Breast epithelium (tissue), 4 donors: ENCODE data around the gene BACE1. TPM values are rescaled to one million over a fixed set of nuclear protein-coding genes. Genes with fewer than 3 reads are reported as not detected.

Experiments used
- DNase-seq, 2 donors: peaks; one replicate each; pipeline ENCODE4 v3.0.0-alpha.2; 2019; ENCODE audit warnings: low spot score in 2 of 2
- H3K27ac ChIP-seq, 2 donors: fragments of 200-600 bp; sonication (generic) in 1 of 2; one replicate each; pipeline ENCODE4 v1.5.1; 2016 to 2019; ENCODE audit warnings: mild to moderate bottlenecking in 1 of 2
- H3K27me3 ChIP-seq, 2 donors: fragments of 200-600 bp; sonication (generic) in 1 of 2; one replicate each; pipeline versions ENCODE4 v1.5.1 to v1.6.0; 2017 to 2019; ENCODE audit warnings: control low read depth in 1 of 2, mild to moderate bottlenecking in 1 of 2
- H3K36me3 ChIP-seq: fragments of 200-600 bp; one replicate; pipeline ENCODE4 v1.5.1; 2019
- H3K4me1 ChIP-seq, 2 donors: fragments of 200-600 bp; sonication (generic); one replicate each; pipeline ENCODE4 v1.5.1; 2016 to 2019; ENCODE audit warnings: control low read depth in 1 of 2
- H3K4me3 ChIP-seq, 3 donors: fragments of 200-600 bp; sonication (generic); 1 replicate in 2 of 3; 2 replicates in 1 of 3; pipeline ENCODE4 v1.5.1; 2016 to 2019; ENCODE audit warnings: mild to moderate bottlenecking in 3 of 3, moderate library complexity in 2 of 3
- H3K9me3 ChIP-seq, 2 donors: fragments of 200-600 bp; sonication (generic) in 1 of 2; one replicate each; pipeline ENCODE4 v1.5.1; 2016 to 2019; ENCODE audit warnings: control low read depth in 1 of 2
- CTCF ChIP-seq, 3 donors: fragments of 450-650 bp; IDR thresholded peaks; one replicate each; pipeline ENCODE4 v1.5.1; 2016 to 2017; ENCODE audit warnings: antibody characterized with exemption in 3 of 3, mild to moderate bottlenecking in 3 of 3, moderate library complexity in 3 of 3
- POLR2A ChIP-seq: fragments of 450-650 bp; IDR thresholded peaks from one replicate; pipeline ENCODE4 v1.6.1; 2016; ENCODE audit warnings: antibody characterized with exemption, mild to moderate bottlenecking, moderate library complexity
- POLR2AphosphoS5 ChIP-seq, 3 donors: sonication (generic); formaldehyde crosslinking; IDR thresholded peaks; one replicate each; pipeline ENCODE4 v1.6.1; 2017; ENCODE audit warnings: antibody characterized with exemption in 3 of 3
- intact Hi-C: fragments of 100-400 bp; cut with DNase I; formaldehyde crosslinking; loops from one replicate; pipeline ENCODE4 v1.15.1; 2023; ENCODE audit warnings: low total_unique reads
- total RNA-seq, 3 donors: library from RNA; depleted of rRNA; stranded (reverse); fragments of >200 nt; gene quantifications; one replicate each; pipeline ENCODE4 v1.1.0, GENCODE V29; 2016

The BACE1 gene
- total RNA-seq, 3 donors from 2014 or later = 17.4 to 26.9 (median 17.9) TPM

- H3K27me3 ChIP-seq = no peaks in the 10 kb centered on the region
- H3K9me3 ChIP-seq = no peaks in the 10 kb centered on the region
- intact Hi-C loops = no loop called here
- H3K27ac ChIP-seq = no peak overlapping the region
- no peaks in the 10 kb centered on the region for H3K36me3 ChIP-seq
- no peak for DNase-seq
- H3K4me3 ChIP-seq = no peak overlapping the region
- peaks cover 0 to under 1% of the 10 kb centered on the region in 2 donors for H3K4me1 ChIP-seq
- TF ChIP-seq POLR2A = no peak
- TF ChIP-seq CTCF (IDR thresholded peaks at IDR 0.05) = no peak
- no peak for TF ChIP-seq POLR2AphosphoS5 (IDR thresholded peaks at IDR 0.05)
Measured at GRCh38 chr11:117309310-117309709, 6.7 kb downstream of the BACE1 start.

- no peaks in the 10 kb centered on the region for H3K27me3 ChIP-seq
- H3K4me3 ChIP-seq = no peak overlapping the region
- intact Hi-C loops = no loop called here
- H3K27ac ChIP-seq = no peak overlapping the region
- TF ChIP-seq POLR2AphosphoS5 (IDR thresholded peaks at IDR 0.05) (no peak), POLR2A (no peak), CTCF (IDR thresholded peaks at IDR 0.05) (no peak)
- no peak for DNase-seq
- peaks cover 0 to 4% of the 10 kb centered on the region in 2 donors for H3K4me1 ChIP-seq
- H3K36me3 ChIP-seq = no peaks in the 10 kb centered on the region
- no peaks in the 10 kb centered on the region for H3K9me3 ChIP-seq
Measured at GRCh38 chr11:117305145-117305544, 10.9 kb downstream of the BACE1 start.

- Histone ChIP-seq H3K36me3 (no peaks in the 10 kb centered on the region), H3K4me1 (peaks cover 0 to 8% of the 10 kb centered on the region in 2 donors), H3K4me3 (no peak overlapping the region), H3K27me3 (no peaks in the 10 kb centered on the region), H3K9me3 (no peaks in the 10 kb centered on the region), H3K27ac (no peak overlapping the region)
- no peak for TF ChIP-seq CTCF (IDR thresholded peaks at IDR 0.05)
- no peak for TF ChIP-seq POLR2AphosphoS5 (IDR thresholded peaks at IDR 0.05)
- no peak for TF ChIP-seq POLR2A
- DNase-seq = no peak
- intact Hi-C loops = no loop called here
Measured at GRCh38 chr11:117303646-117304315, 12.3 kb downstream of the BACE1 start.

- Histone ChIP-seq H3K4me1 (peaks cover 0 to 8% of the 10 kb centered on the region in 2 donors), H3K36me3 (no peaks in the 10 kb centered on the region), H3K9me3 (no peaks in the 10 kb centered on the region), H3K27me3 (no peaks in the 10 kb centered on the region), H3K4me3 (no peak overlapping the region), H3K27ac (no peak overlapping the region)
- intact Hi-C loops = no loop called here
- TF ChIP-seq CTCF (IDR thresholded peaks at IDR 0.05) (no peak), POLR2A (no peak)
- no peak for DNase-seq
Measured at GRCh38 chr11:117303101-117303500, 13.0 kb downstream of the BACE1 start.

GRCh38 chr11:117302228-117302627, 13.8 kb downstream of the BACE1 start:
- H3K9me3 ChIP-seq = no peaks in the 10 kb centered on the region
- no peak for TF ChIP-seq POLR2A
- H3K4me1 ChIP-seq = peaks cover 0 to 8% of the 10 kb centered on the region in 2 donors
- H3K4me3 ChIP-seq = no peak overlapping the region
- H3K36me3 ChIP-seq = no peaks in the 10 kb centered on the region
- intact Hi-C loops = no loop called here
- H3K27me3 ChIP-seq = no peaks in the 10 kb centered on the region
- H3K27ac ChIP-seq = no peak overlapping the region
- no peak for DNase-seq
